ENCODE measurements around the gene SRXN1. TPM values are rescaled to one million over a fixed set of nuclear protein-coding genes. Genes with fewer than 3 reads are reported as not detected.

The SRXN1 gene
- total and polyA plus RNA-seq, 9 of the 15 experiments (the other 6 are each of a cell fraction or from before 2014, with no cell fraction given): 6.8 to 36.4 (median 21.6) TPM

DNA sequence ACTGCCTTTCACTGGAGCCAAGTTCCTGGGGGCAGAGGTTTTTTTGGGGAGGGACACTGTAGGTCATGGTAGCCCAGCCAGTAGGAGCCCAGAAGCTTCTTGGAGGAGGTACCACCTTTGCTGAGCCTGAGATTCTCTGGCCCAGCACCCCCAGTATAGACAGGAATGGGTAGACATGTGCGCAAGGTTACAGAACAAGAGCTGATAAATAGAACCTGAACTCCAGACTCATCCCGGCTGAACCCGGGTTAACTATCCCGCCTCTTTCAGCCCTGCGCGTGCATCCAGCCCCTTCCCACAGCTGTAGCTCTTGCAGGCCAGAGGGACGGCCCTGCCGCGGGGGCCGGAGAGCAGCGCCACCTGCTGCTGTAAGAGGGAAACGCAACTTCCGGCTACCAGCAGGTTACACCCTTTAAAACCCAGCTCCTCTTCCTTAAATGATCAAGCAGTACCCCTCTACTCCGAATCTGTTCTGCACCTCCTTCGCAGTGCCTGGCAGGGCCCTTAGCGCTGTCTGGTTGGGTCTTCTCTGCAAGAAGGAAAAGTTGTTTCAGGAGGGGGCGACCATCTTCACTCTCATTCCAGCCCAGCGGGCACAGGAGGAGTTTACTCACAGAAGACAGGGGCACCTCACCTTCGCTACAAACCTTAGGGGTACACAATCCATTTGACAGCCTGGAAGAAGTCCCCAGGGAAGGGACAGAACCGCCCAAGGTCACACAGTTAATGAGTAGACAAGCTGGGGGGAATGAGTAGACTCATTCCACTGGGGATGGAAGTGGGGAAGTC lies 7.5 kb downstream of the SRXN1 start (continued):
- TF ChIP-seq, protein P1, sequence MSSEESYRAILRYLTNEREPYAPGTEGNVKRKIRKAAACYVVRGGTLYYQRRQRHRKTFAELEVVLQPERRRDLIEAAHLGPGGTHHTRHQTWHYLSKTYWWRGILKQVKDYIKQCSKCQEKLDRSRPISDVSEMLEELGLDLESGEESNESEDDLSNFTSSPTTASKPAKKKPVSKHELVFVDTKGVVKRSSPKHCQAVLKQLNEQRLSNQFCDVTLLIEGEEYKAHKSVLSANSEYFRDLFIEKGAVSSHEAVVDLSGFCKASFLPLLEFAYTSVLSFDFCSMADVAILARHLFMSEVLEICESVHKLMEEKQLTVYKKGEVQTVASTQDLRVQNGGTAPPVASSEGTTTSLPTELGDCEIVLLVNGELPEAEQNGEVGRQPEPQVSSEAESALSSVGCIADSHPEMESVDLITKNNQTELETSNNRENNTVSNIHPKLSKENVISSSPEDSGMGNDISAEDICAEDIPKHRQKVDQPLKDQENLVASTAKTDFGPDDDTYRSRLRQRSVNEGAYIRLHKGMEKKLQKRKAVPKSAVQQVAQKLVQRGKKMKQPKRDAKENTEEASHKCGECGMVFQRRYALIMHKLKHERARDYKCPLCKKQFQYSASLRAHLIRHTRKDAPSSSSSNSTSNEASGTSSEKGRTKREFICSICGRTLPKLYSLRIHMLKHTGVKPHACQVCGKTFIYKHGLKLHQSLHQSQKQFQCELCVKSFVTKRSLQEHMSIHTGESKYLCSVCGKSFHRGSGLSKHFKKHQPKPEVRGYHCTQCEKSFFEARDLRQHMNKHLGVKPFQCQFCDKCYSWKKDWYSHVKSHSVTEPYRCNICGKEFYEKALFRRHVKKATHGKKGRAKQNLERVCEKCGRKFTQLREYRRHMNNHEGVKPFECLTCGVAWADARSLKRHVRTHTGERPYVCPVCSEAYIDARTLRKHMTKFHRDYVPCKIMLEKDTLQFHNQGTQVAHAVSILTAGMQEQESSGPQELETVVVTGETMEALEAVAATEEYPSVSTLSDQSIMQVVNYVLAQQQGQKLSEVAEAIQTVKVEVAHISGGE (CRISPR knock-in tag; IDR thresholded peaks at IDR 0.05): no peak
- TF ChIP-seq STAG1 (CRISPR knock-in tag; IDR thresholded peaks at IDR 0.05; ENCODE audit: borderline replicate concordance) (peak; percentile 84), YY1 (IDR thresholded peaks at IDR 0.05; ENCODE audit: borderline replicate concordance in 1 of 3, control insufficient read depth in 1 of 3, extremely low read depth in 1 of 3, insufficient read depth in 3 of 3, insufficient read length in 1 of 3, insufficient replicate concordance in 2 of 3, low read depth in 1 of 3, low read length in 2 of 3) (peak in 2 of 3 experiments; percentile 15 to 51), FOXA3 (CRISPR knock-in tag; conservative IDR thresholded peaks at IDR 0.05 in 1 of 2, IDR thresholded peaks at IDR 0.05 in 1 of 2) (peak in 1 of 2 experiments; percentile 46; a peak in 1 of 4 replicates), GABPB1 (CRISPR knock-in tag; IDR thresholded peaks at IDR 0.05) (peak; percentile 83), TAF9B (IDR thresholded peaks at IDR 0.05; ENCODE audit: partially characterized antibody) (no peak), CREM (IDR thresholded peaks at IDR 0.05; ENCODE audit: low read depth) (peak; percentile 31; the same call in 1 of the 2 replicates), TAF15 (IDR thresholded peaks at IDR 0.05; ENCODE audit: low read depth, low read length) (no peak), ZBTB7A (IDR thresholded peaks at IDR 0.05; ENCODE audit: borderline replicate concordance, control insufficient read depth, low read depth, low read length) (peak; percentile 77)
- TF ChIP-seq, protein P2, sequence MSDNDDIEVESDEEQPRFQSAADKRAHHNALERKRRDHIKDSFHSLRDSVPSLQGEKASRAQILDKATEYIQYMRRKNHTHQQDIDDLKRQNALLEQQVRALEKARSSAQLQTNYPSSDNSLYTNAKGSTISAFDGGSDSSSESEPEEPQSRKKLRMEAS (CRISPR knock-in tag; IDR thresholded peaks at IDR 0.05): peak; percentile 48; the same call in 1 of the 2 replicates
- TF ChIP-seq, protein P3, sequence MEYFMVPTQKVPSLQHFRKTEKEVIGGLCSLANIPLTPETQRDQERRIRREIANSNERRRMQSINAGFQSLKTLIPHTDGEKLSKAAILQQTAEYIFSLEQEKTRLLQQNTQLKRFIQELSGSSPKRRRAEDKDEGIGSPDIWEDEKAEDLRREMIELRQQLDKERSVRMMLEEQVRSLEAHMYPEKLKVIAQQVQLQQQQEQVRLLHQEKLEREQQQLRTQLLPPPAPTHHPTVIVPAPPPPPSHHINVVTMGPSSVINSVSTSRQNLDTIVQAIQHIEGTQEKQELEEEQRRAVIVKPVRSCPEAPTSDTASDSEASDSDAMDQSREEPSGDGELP (CRISPR knock-in tag; IDR thresholded peaks at IDR 0.05; ENCODE audit: borderline replicate concordance): peak; percentile 93
- TF ChIP-seq, protein P4, sequence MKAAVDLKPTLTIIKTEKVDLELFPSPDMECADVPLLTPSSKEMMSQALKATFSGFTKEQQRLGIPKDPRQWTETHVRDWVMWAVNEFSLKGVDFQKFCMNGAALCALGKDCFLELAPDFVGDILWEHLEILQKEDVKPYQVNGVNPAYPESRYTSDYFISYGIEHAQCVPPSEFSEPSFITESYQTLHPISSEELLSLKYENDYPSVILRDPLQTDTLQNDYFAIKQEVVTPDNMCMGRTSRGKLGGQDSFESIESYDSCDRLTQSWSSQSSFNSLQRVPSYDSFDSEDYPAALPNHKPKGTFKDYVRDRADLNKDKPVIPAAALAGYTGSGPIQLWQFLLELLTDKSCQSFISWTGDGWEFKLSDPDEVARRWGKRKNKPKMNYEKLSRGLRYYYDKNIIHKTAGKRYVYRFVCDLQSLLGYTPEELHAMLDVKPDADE (conservative IDR thresholded peaks at IDR 0.05; ENCODE audit: control insufficient read depth, low read depth, low read length): 0 out of 2 replicates have a peak, but pooled peaks have one; percentile 34
- TF ChIP-seq, protein P5, sequence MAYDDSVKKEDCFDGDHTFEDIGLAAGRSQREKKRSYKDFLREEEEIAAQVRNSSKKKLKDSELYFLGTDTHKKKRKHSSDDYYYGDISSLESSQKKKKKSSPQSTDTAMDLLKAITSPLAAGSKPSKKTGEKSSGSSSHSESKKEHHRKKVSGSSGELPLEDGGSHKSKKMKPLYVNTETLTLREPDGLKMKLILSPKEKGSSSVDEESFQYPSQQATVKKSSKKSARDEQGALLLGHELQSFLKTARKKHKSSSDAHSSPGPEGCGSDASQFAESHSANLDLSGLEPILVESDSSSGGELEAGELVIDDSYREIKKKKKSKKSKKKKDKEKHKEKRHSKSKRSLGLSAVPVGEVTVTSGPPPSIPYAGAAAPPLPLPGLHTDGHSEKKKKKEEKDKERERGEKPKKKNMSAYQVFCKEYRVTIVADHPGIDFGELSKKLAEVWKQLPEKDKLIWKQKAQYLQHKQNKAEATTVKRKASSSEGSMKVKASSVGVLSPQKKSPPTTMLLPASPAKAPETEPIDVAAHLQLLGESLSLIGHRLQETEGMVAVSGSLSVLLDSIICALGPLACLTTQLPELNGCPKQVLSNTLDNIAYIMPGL (CRISPR knock-in tag; IDR thresholded peaks at IDR 0.05): no peak
- TF ChIP-seq, protein P6, sequence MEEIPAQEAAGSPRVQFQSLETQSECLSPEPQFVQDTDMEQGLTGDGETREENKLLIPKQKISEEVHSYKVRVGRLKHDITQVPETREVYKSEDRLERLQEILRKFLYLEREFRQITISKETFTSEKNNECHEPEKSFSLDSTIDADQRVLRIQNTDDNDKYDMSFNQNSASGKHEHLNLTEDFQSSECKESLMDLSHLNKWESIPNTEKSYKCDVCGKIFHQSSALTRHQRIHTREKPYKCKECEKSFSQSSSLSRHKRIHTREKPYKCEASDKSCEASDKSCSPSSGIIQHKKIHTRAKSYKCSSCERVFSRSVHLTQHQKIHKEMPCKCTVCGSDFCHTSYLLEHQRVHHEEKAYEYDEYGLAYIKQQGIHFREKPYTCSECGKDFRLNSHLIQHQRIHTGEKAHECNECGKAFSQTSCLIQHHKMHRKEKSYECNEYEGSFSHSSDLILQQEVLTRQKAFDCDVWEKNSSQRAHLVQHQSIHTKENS (CRISPR knock-in tag; IDR thresholded peaks at IDR 0.05): no peak

All from K562 (cell line).